Gastroesophageal sphincter (tissue), 3 donors: ENCODE data around the gene GABRR2.

Experiments
- EP300 ChIP-seq: sonication (generic); formaldehyde crosslinking; IDR thresholded peaks from one replicate; pipeline ENCODE4 v1.6.1; 2017; ENCODE audit warnings: antibody characterized with exemption, mild to moderate bottlenecking
- POLR2A ChIP-seq, 2 donors: fragments of 450-650 bp; IDR thresholded peaks; one replicate each; pipeline ENCODE4 v1.6.1; 2017; ENCODE audit warnings: antibody characterized with exemption in 2 of 2, mild to moderate bottlenecking in 2 of 2, moderate library complexity in 1 of 2
- POLR2AphosphoS5 ChIP-seq: sonication (generic); formaldehyde crosslinking; IDR thresholded peaks from one replicate; pipeline ENCODE4 v1.6.1; 2017; ENCODE audit warnings: antibody characterized with exemption
- TF ChIP-seq, protein P1 (sequence below), 4 experiments: fragments of 200-600 bp in 2 of 4; fragments of 450-650 bp in 2 of 4; sonication (generic) in 1 of 4; IDR thresholded peaks; one replicate each; pipeline ENCODE4 v1.5.1; 2017 to 2019; ENCODE audit warnings: antibody characterized with exemption in 4 of 4, mild to moderate bottlenecking in 2 of 4, moderate library complexity in 2 of 4

- no peak for TF ChIP-seq POLR2A (IDR thresholded peaks at IDR 0.05)
- TF ChIP-seq, protein P1, sequence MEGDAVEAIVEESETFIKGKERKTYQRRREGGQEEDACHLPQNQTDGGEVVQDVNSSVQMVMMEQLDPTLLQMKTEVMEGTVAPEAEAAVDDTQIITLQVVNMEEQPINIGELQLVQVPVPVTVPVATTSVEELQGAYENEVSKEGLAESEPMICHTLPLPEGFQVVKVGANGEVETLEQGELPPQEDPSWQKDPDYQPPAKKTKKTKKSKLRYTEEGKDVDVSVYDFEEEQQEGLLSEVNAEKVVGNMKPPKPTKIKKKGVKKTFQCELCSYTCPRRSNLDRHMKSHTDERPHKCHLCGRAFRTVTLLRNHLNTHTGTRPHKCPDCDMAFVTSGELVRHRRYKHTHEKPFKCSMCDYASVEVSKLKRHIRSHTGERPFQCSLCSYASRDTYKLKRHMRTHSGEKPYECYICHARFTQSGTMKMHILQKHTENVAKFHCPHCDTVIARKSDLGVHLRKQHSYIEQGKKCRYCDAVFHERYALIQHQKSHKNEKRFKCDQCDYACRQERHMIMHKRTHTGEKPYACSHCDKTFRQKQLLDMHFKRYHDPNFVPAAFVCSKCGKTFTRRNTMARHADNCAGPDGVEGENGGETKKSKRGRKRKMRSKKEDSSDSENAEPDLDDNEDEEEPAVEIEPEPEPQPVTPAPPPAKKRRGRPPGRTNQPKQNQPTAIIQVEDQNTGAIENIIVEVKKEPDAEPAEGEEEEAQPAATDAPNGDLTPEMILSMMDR (IDR thresholded peaks at IDR 0.05), result no peak
- TF ChIP-seq EP300, result no peak
- no peak for TF ChIP-seq POLR2AphosphoS5
These were observed 45.4 kb upstream of the GABRR2 start for GRCh38 chr6:89360415-89360999.
